GM21360 (cell line): ENCODE data around the gene LMBRD1.
"Not testable (repeated sequence)": the region's sequence is repeated elsewhere in the genome, so short reads cannot be mapped to it uniquely, and the experiment has no call there.

Experiments used
- ATAC-seq: cut with Tn5 transposase; IDR thresholded peaks from one replicate; pipeline ENCODE4 v1.9.1; 2021; ENCODE audit warnings: mild to moderate bottlenecking, moderate library complexity; ENCODE audit not compliant: unreplicated experiment

LMBRD1 gene

GRCh38 chr6:69756366-69756765 is 40.4 kb downstream of the LMBRD1 start:
- no peak for ATAC-seq

DNA sequence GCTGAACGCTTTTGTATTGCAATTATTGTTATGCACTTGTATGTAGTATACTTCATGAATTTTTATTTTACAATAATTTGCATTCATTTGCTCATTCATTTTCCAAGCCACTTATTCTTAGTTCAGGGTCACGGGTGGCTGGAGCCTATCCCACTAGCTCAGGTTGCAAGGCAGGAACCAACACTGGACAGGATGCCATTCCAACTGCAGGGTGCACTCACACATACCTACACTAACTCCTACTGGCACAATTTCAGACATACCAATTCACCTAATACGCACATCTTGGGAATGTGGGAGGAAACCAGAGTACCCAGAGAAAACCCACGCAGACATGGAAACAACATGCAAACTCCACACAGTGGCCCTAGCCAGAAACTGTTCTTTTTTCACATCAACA is 61.8 kb downstream of the LMBRD1 start:
- ATAC-seq: no peak

GRCh38 chr6:69732640-69733039 is 64.2 kb downstream of the LMBRD1 start:
- ATAC-seq: no peak

- no peak for ATAC-seq
Observed at GRCh38 chr6:69732045-69732444, 64.8 kb downstream of the LMBRD1 start.

DNA sequence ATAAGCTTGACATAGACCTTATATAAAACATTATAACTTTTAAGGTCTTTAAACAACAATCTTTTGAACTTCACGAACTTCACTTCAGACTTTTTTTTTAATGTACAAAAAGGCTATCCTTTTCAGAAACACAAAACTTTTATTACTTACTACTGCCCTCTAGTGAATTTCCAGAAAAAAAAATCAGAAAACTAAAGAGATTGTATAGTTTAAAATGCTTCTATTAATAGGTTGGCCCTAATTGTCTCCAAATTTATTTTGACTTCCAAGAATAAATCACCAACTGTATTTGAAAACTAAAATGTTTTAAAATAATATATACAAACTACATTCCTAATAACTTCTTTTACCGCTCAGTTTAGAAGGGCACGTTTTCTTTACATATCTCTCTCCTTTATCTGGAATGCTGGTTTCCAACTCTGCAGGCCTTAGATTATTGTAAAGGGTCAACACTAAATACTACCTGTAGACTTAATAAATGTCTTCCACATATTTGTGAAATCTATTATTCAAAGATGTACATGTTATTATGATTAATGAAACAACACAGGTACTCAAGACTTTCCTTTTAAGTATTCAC is 66.8 kb downstream of the LMBRD1 start:
- no peak for ATAC-seq

GRCh38 chr6:69722683-69723082 is 74.1 kb downstream of the LMBRD1 start:
- ATAC-seq: no peak

GRCh38 chr6:69719602-69720193 is 77.1 kb downstream of the LMBRD1 start:
- ATAC-seq: peak; percentile 91

DNA sequence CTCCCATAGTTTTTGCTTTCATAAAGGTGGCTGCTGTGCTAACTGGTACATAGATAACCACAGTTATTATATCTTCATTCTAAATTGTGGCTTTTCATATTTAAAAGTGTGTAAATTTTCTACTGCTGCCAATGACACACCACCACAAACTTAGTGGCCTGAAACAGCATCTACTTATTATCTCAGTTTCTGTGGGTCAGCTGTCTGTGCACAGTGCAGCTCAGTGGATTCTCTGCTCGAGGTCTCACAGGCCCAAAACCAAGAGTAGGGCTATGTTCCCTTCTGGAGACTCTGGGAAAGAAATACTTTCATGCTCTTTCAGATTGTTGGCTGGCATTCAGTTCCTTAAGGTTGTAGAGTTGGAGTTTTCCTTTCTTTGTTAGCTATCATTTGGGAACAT is 90.1 kb downstream of the LMBRD1 start:
- no peak for ATAC-seq

- no peak for ATAC-seq
Observed at GRCh38 chr6:69705954-69706353, 90.9 kb downstream of the LMBRD1 start.

DNA sequence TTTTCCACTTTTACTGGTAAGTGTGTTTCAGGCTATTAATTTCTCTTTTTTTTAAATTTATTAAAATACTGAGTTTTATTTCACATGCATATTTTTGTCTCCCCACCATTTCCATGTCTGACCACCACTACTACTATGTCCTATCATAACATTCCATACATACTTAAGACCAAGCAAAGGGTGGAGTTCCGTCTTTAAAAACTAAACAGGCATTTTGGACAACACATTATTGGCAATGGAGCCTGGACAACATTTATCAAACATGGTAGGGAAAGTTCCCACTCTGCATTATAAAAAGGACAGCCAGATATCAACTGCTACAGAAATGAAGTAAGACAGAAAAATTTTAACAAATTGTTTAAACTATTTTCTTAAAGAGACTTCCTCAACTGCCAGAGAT is 91.9 kb downstream of the LMBRD1 start:
- no peak for ATAC-seq

GRCh38 chr6:69699655-69700054 is 97.2 kb downstream of the LMBRD1 start:
- no peak for ATAC-seq

DNA sequence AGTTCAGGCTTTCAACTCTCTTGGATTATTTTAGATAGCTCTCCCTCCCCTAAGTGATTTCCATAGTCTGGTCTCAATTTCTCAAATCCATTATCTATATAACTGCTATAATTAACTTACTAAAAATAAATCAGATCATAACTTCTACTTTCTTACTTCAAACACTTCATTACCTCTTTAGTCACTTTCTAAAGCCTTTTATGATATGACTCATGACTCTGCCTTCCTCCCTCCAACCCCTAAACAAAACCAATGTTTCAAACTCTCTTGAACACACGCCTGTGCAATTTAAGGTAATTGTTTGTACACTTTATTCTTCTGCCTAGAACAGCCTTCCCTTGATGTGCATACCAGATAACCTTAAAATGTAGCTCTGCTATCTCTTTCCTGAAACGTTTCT is 100.5 kb downstream of the LMBRD1 start:
- ATAC-seq: peak; percentile 93

DNA sequence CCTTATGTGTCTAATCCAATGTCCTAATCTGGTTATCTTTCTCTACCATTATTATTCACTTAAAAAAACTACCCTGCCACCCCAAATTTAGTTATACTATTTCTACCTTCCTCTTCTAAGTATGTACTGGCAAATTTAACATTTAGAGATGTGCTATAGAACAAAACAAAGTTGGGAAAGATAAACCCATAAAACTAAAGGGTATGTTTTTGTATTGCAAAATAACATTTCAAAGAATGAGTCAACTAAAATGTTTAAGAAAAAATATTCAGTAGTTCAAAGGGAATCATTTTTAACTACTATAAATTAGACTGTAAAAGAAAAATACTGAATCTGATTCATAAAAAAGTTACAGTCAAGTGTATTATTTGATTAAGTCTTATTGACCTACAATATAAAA is 103.0 kb downstream of the LMBRD1 start:
- ATAC-seq: no peak

DNA sequence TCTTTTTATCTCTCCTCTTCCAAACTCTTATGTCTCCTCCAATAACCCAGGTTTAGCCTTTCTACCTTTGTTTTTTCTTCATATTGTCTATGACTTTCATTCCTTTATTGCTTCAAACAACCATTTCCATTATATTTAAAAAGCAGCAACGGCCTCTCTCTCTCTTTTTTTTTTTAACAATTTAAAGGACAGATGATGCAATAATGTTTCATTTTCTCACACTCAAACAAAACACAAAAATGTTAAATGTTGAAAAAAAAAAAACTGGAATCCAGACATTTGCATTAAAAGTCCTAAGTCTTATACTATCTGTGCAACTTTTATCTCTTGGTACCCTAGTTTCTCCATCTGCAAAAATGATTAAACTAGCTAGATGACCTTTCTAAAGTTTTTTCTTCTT is 105.8 kb downstream of the LMBRD1 start:
- no peak for ATAC-seq

DNA sequence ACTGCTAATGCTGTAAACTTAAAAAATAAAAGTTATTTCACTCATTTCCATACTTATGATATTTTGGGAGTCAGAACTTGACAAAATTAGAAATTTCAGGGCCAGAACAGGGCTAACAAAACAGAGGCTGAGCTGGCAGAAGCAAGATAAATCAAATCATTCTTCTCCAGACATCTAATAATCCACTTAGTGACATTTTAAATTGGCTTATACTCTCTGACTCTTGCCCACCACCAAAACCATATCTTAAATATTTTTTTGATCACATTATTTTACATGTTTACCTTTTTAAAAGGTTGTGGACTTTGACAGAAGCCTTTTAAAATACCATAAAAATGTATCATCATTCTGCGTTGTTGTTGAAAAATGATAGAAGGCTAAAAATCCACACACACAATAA is 116.5 kb downstream of the LMBRD1 start:
- no peak for ATAC-seq

DNA sequence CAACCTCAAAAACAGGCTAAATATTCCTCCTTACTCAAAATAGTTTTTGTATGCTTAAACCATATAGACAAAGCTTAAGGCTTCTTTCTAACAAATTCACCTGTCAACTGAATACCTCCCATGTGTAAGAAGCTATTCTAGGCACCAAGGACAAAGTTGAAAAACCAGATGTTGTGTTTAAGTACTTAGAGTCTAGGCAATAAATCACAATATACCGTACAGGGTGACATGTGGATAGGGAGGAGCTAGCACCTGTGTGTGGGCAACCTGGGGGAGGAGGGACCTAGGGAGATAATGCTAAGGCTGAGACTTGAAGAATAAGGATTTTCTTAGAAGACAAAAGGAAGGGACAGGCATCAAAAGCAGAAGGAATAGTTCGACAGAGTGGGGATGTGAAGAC is 123.5 kb downstream of the LMBRD1 start:
- ATAC-seq: no peak

GRCh38 chr6:69668916-69669315 is 127.9 kb downstream of the LMBRD1 start:
- no peak for ATAC-seq

DNA sequence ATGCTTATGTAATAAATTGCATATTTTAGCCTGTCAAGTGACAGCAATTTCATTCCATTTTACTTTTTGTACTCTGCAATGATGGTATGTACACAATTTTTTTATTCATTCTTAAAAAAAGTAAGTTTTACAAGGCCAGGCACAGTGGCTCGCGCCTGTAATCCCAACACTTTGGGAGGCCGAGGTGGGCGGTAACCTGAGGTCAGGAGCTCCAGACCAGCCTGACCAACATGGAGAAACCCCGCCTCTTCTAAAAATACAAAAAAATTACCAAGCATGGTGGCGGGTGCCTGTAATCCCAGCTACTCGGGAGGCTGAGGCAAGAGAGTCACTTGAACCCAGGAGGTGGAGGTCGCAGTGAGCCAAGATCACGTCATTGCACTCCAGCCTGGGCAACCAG is 130.0 kb downstream of the LMBRD1 start:
- not testable (repeated sequence) for ATAC-seq

DNA sequence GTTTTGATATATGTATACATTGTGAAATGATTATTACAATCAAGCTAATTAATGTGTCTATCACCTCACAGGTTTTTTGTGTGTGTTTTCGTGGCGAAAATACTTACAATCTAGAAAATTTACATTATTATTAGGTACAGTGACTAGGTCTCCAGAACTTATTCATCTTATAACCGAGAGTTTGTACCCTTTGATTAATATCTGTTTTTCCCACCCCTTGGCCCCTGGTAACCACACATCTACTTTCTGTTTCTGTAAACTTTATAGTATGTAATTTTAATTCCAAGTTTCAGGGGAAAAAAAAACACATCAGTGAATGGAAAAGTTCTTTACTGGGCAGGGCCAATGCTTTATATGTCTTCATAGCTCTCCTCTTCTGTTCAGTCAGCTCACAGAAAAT is 131.4 kb downstream of the LMBRD1 start:
- ATAC-seq: no peak

DNA sequence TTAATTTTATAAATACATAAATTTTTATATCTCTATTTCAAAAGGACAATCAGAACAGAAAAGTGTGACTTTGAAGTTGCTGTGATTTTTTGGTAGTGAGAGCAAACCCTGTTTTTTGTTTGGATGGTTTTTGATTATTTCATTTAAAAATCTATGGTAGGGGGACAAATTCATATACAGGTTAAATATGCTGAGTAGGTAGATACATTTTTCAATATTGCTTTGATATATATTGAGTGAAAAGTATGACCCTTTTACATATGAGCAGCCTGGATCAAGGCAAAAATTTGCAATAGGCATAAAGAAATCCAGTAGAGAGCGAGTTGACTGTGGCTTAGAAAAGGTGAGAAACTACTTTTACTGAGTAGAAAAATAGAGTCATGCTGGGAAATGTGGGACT is 132.3 kb downstream of the LMBRD1 start:
- no peak for ATAC-seq

- ATAC-seq: peak; percentile 68
Observed at GRCh38 chr6:69663215-69663614, 133.6 kb downstream of the LMBRD1 start.

- no peak for ATAC-seq
Observed at GRCh38 chr6:69650703-69651102, 146.1 kb downstream of the LMBRD1 start.

GRCh38 chr6:69647726-69648125 is 149.1 kb downstream of the LMBRD1 start:
- ATAC-seq: no peak
